Measurements from ENCODE around the gene IGF1.

The IGF1 gene

GRCh38 chr12:102514696-102515095 lies 34.3 kb upstream of the IGF1 start:
- no peak for DNase-seq (ENCODE audit: low spot score)
- no peak for TF ChIP-seq CTCF (IDR thresholded peaks at IDR 0.05; ENCODE audit: extremely low read depth, missing control alignments)

GRCh38 chr12:102513739-102514138 lies 33.4 kb upstream of the IGF1 start:
- no peak for DNase-seq (ENCODE audit: low spot score)
- no peak for TF ChIP-seq CTCF (IDR thresholded peaks at IDR 0.05; ENCODE audit: extremely low read depth, missing control alignments)

- no peak for TF ChIP-seq CTCF (IDR thresholded peaks at IDR 0.05; ENCODE audit: extremely low read depth, missing control alignments)
Observed at GRCh38 chr12:102513272-102513671, 32.9 kb upstream of the IGF1 start.

GRCh38 chr12:102512523-102512922 lies 32.2 kb upstream of the IGF1 start:
- no peak for DNase-seq (ENCODE audit: low spot score)
- no peak for TF ChIP-seq CTCF (IDR thresholded peaks at IDR 0.05; ENCODE audit: extremely low read depth, missing control alignments)

More at GRCh38 chr12:102513272-102513671, 32.9 kb upstream of the IGF1 start:
- DNase-seq (ENCODE audit: low spot score) = peak; percentile 42

DNA sequence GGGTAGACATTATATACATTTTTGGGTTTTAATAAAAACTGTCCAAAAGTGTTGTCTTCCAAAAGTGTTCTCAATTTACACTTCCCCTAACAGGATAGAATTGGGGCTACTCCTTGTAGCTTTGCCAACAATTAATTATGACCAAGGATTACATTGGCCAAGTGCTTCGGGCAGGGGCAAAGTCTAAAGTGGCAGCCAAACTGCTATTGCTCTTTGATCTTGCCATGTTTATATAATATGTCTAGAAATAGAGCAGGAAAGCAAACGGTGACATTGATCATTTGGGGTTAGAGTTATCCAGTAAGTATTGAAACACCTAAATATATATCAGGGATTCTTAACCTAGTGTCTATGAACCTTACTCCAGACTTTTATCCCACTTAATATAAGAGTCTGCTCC lies 31.2 kb upstream of the IGF1 start:
- TF ChIP-seq CTCF (IDR thresholded peaks at IDR 0.05; ENCODE audit: extremely low read depth, missing control alignments) = no peak
- DNase-seq (ENCODE audit: low spot score) = no peak

DNA sequence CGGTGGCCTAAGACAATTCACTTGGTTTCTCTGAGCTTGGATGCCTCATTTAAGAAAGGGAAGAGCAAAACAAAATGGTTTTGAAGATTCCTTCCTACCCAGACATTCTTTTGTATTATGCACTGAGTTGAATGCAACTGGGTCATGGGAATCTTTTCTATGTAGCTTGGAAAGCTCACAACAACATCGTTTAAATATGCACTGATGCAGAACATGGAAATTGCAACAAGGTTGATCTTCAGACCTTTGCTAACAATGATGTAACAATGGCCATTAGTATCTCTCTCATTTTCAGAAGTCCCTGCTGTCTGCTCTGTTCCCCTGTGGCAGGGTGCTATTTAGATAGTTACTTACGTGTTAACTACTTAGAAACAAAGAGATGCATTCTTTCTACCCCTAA lies 30.1 kb upstream of the IGF1 start:
- DNase-seq (ENCODE audit: low spot score) = no peak
- no peak for TF ChIP-seq CTCF (IDR thresholded peaks at IDR 0.05; ENCODE audit: extremely low read depth, missing control alignments)

- no peak for DNase-seq (ENCODE audit: low spot score)
- no peak for TF ChIP-seq CTCF (IDR thresholded peaks at IDR 0.05; ENCODE audit: extremely low read depth, missing control alignments)
Observed at GRCh38 chr12:102510031-102510430, 29.7 kb upstream of the IGF1 start.

All from GM20000 (cell line).